Kidney capillary endothelial cell (primary cell): Measurements from ENCODE around the gene MAML2.

Experiments used
- DNase-seq: peaks from one replicate; pipeline ENCODE4 v3.0.0-alpha.2; 2018; ENCODE audit warnings: low spot score

MAML2 gene

DNA sequence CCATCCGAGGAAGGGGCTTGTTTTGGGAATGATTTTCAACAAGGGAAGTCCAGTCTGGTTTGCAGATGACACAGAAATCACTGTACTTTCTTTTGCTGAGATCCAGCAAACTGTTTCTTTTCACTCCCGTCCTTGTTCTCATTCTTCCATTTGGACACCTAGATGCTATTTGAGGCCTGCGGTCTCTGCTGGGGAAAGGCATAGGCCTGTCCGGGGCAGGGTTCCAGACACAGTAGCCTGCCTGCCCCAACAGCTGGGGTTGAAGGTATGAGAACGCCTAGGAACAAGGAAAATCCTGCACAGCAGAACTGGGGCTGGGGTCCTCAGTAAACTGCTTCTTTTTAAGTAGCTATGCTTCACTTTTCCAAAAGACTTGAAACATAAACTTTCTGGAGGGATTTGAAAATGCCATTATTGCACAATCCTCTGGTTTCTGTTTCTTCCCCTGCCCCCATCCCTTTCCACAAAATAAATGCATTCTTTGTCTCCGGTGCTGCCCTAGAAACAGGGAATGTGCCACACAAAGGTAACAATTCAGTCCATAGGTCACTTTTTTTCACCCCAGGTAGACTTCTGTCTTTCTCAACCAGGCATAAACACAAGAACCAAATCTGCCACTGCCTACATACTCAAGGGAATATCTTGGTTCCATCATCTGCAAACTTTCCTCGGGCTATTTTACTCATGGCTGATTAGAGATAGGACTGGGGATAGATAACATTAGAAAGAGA lies 244.3 kb downstream of the MAML2 start:
- no peak for DNase-seq

DNA sequence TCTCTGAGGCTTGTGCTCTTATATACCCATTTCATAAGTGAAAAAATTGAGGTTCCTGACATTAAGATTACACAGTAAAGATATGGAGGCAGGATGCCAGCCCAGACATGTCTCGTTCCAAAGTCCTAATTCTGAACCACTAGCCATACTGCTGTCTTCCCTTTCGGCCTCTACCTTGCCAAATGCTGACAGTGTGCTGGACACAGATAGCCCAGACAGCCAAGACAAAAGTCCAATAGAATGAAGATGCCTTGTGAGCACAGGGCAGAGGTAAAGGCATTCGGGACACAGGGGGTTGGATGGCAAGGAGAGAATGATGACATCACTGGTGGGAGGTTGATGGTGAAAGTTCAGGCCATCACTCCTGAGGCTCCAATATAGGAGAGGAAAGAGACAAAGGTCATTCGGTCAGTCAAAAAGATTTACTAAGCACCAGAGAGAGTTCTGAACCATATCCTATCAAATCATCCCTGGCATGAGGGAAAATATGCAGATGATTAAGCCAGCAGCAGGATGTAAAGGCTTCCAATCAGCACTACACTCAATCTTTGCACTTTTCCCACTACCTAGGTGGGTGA lies 245.1 kb downstream of the MAML2 start:
- no peak for DNase-seq

DNA sequence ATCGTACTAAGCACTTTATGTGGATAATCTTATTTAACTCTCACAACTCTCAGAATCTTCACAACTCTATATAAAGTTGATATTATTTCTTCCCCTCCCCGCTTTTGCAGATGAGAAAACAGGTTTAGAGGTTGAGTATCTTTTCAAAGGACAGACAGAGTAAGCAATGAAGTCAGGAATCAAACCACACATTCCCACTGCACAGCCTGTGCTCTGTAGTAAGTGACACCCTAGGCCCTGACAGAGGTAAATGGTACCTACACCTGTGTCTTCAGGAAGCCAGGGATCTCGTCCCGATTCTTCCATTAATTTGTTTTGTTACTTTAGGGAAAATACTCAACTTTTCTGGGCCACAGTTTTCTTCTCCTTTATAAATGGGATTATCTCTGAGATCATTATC lies 246.6 kb downstream of the MAML2 start:
- DNase-seq: no peak

DNA sequence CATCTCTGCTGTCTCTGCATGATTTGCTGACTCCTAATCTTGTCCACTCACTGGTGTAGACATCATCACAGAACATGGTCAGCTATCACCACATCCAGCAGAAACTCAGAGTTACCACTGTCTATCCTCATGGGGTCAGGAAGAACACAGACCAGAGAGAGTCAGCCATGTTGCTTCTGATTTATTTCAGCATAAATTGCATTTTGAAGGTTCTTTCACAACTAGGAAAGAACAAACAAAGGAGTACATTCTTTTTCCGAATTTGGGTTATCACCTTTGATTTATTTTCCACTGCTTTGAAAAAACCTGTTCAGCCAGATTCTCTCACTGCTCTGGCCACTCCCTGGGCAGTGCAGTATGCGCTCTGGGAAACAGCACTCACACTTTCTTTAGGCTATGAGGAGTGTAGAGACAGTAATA lies 247.1 kb downstream of the MAML2 start:
- DNase-seq: no peak

DNA sequence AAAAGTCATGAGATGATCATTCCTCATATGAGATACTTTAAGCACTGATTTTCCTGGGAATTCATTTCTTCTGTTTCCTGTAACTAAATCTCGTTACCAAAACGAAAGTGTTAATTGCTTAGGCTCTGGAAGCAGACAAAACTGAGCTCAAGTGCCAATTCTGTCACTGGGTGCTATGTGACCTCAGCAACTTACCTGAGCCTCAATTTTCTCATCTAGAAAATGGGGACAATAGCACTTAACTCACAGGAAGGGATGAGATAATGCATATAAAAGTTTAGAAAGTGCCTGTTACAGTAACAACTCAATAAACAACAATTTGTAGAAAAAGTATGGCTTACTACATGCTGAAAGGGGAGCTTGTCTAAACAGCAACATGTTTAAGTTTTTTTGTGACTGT lies 248.8 kb downstream of the MAML2 start:
- no peak for DNase-seq

DNA sequence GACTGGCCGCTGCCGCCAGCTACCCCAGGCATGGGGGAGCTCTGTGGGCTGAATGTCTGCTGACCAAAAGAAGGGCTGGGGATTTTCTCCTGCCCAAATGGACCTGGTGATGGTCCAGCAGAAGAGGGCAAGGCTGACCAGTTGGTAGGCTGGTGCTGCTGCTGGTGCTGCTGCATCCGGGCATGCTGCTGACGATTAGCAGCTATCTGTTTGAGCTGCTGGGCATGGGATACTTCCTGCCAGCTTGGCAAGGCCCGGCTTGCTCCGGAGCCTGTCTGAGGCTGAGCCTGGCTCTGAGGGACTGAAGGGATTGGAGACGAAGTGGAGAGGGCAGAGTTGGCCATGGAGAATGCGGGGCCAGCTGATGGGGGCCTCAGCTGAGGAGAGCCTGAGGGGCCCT lies 250.5 kb downstream of the MAML2 start:
- DNase-seq: no peak

DNA sequence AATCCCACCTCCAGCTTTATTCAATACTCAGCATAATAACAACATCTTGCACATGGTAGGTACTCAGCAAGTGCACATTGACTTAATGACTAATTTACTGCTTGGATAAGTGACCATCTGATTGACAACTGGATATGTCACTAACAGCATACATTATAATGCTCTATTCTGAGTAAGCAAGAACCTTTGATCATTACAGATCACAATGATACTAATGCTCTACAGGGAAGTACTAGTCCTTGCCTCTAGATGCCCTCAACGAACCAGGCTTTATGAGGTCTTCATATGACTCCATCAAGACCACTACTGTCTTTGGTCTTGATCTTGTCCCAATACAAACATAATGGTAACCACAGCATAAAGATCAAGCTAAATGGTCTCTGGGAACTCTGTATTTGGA lies 251.5 kb downstream of the MAML2 start:
- no peak for DNase-seq

DNA sequence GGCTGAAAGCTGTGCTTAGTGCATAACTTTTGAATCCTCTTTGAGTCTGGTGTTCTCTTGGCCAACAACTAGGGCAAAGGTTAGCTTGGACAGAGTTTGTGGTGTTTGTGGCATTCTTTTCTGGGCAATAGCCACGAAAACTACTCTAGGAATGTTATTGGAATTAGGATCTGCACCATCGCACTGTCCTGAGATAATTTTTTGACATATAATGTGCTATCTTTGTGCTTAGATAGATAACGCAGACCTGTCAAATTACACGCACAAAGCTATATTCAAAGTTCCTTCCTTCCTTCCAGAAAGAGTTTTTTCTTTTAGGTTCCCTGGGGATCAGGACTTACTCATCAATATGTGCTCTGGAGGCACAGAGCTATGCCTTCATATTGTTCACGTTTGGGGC lies 252.3 kb downstream of the MAML2 start:
- DNase-seq: no peak

DNA sequence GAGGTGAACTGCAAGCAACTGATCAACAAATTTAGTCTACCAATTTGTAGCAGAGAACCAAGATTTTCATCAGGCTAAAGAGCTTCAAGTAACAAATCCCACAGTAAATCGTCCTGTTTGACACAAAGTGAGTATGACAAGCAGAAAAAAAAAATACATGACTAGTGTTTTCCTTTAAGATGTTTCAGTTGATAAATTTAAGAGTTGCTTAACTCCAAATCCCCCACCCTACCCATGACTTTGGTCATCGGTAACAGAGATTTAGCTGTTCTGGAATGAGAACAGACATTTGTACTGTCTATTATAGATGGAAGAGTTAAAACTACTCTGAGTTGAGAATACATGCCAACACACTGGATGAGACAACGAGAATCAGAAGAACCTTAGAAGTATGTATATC lies 254.1 kb downstream of the MAML2 start:
- no peak for DNase-seq

DNA sequence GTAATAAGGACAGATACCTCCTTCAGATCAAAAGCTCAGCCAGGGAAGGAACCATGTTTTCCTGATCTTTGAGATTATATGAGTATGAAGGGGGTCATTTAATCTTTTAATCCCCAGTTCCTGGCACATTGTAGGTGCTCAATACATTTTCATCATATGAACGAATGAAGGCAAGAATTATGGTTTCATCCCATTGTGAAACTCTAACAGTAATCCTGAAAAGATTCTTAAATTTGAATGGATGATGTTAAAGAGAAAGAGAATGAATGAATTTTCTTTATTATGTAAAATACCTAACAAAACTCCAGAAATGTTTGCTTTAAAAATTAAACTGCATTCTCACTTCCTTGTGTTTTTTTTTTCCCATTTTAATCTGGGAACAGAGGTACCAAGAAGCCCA lies 256.9 kb downstream of the MAML2 start:
- no peak for DNase-seq

DNA sequence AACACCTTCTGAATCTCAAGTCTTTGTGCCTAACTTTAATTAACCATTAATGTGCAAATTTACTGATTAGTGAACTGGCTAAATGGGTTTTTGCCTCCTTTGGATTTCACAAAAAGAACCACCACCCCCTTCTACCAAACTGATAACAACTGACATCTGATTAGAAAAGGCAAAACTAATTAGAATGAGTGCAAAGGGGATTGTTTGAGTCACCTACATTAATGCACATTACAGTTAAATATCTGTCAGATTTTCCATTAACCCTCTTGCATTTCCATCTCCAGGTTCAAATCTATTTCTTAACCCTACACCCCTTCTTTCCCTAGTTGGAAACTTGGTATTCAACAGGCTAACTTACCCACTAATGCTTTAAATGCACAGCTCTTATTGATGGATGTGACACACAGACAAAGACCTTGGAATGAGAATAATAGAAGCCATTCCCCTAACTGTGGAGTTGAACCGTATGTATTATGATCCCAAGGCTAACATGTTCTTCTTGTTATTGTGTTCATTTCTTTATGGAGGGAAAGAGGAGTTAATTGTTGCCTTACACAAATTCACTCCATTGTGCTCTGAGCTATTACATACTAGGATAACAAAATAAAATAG lies 257.6 kb downstream of the MAML2 start:
- no peak for DNase-seq

DNA sequence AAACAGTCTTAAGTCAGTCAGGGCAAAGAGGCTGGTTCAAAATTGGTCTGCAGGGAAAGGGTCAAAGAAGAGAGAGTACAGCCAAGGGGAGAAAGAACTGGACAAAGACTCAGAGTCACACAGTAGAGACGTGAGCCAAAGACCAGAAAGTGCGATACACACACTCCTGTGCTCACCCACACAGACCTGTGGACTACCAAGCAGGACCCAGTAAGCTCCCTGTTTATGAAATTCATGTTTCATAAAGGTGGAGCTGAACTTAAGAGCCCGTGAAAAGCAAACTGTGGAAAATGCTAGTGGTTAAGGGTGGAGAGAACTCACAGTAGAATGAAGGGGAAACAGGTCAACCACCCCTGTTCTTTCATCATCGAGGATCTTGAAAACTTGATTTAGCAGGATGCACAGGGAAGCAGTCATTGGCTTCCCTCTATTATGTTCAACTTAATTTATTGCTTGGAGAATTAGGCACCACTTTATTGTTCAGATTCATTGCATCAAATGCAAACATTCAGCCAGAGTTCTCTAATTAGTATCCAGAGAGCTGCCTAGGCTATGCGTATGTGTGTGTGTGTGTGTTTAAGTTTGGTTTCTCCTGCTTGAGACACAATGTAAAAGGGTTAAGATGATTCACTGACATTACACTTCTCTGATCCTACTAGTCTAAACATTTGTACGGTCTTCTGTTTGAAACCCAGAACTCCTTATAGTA lies 258.2 kb downstream of the MAML2 start:
- DNase-seq: no peak

DNA sequence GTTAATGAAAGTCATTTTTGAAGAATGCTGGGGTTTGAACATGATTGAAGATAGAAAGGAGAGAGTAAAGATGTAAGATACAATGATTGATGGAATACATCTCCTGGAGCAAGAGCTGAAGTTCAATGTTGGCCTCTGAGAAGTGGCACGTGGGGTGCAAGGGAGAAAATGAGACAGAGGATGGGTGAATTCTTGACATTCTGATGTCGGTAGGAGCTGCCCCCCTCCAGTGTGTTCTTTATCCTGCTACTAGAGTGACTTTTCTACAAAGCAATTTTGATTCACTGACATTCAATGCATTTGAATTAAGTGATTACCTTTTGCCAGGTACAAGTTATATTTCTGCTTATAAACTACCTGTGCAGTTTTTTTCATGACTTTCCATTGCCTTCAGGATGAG lies 260.1 kb downstream of the MAML2 start:
- no peak for DNase-seq

DNA sequence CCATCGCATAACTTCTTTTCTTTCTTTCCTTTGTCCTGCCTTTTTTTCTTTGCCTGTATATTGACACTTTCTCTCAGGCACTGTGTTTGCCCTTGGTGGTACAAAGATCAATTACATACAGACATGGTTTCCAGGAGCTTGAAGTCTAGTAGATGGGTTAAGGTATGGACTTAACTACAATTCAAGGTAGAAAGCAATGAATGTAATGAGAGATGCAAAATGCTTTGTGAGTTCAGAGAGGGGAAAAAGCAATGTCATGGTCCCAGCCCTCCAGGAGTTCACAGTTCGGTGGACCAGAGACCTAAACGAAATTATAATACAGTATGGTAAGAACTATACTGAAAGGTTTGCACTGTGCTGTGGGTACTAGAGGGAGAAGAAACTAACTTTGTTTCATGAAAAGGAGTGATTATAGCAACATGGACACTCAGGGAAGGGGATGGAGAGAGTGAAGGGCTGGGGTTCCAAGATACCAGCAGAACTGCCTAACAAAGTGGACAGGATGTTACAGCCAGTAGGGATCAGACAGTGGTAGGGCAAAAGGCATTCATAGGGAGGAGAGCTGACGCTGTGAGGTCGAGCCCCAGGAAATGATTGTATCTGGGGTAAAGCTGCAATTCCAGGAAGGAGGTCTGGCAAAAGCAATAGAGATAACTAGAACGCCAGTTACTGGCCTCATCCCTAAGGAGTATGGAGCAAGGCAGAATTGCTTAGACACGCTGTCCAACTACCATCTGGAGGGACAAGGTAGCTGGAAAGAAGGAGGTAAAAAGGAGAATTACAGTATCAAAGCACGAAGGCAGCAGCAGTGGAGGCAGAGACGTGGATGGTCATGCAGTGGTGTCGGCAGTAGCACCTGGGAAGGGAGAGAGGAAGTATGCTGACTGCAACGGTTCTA lies 260.7 kb downstream of the MAML2 start:
- DNase-seq: peak; percentile 46

DNA sequence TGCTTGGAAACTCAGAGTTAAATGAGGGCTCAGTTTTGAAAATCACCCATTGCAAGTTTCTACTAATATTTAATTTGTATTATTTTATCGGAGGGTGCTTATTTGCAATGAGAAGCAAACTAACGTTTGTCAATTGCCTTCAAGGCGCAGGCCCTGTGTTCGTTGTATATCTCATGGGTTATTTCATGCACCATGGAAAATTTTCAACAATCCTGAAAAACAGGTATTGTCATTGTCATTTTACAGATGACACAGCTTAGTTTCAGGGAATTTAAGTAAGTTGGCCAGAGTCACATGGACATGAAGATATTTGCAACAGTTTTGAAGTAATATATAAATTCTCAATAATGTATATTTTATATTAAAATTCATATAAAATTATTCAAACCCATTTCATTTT lies 261.4 kb downstream of the MAML2 start:
- no peak for DNase-seq

DNA sequence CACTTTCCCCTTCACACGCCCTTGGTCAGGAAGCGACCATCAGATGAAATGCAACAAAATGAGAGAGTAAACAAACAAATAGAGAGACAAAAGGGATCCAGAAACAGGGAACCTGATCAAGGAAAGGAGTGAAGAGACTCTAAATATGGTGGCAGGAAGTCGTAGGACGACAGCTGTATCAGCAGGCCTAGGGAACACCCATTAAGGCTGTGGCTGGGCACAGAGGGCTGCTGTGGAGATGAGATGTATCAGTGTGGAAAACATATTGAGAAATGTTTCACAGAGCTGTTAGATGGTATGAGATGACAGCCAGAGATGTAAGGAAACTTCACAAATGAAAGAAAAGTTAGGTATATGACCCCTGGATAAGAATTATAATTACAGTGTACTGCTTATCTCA lies 263.3 kb downstream of the MAML2 start:
- no peak for DNase-seq

DNA sequence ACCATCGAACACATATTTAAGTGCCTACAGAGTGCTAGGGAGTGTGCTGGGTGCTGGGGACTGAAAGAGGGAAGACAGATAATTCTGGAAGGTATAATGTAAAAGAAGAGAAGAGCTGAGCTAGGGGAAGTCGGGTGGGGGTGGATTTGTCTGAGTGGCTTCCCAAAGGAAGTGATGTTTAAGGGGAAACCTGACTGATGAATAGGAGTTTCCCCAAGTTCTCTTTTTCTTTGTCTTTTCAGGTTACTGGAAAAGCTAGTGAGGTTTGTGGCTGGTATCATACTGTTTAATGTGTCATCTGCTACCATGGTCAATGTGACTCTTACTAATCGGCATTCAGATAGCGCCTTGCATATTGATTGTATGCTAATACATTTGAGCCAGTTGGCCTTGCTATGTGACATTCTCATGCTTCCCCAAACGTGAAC lies 267.4 kb downstream of the MAML2 start:
- DNase-seq: peak; percentile 73

DNA sequence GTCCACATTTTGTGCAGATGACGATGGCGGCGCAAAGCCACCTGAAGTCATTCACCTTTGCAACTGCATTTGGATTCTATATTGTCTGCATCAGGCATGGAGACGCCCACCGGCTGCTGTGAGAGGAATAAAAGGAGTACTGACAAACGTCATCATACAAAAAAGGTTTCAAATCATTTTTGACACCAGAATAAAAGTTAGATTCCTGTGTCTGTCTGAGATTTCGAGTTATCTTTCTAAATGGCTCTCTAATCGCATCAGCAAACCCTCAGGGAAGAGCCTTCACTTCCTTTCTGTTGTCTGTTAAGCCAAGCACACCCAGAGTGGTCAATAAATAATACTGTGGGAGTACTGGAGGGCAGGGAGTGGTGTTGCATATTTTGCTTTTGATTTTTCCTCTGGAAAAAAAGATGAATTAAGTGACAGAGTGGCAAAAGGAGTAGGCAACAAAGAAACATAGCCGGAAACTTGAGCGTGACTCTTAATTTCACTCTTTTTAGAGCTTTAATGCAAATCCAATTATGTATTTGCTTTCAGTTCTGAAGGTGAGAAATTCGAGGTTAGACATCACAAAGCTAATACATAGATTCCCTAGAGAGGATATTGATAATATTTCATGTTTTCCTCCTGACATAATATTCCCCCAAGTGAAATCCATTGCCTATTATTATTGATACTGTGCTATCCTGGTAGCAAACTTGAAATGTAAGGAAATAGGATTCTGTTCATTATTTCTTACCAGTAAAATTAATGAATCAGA lies 268.3 kb downstream of the MAML2 start:
- no peak for DNase-seq

DNA sequence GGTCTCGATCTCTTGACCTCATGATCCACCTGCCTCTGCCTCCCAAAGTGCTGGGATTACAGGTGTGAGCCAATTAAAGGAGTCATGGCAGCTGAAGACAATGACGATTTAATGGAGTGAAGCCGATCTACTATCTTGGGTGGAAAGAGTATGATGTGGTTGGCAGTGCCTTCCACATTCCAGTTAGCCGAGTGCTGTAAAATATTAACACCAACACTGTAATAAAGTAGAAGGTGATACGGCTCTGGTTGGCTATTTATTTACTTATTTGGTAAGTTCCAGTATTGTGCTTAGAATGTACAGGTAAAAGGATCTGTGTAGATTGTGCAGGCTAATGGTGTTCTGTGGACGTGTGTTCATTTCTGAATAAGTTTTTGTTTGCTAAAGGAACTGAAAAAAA lies 269.5 kb downstream of the MAML2 start:
- DNase-seq: no peak

DNA sequence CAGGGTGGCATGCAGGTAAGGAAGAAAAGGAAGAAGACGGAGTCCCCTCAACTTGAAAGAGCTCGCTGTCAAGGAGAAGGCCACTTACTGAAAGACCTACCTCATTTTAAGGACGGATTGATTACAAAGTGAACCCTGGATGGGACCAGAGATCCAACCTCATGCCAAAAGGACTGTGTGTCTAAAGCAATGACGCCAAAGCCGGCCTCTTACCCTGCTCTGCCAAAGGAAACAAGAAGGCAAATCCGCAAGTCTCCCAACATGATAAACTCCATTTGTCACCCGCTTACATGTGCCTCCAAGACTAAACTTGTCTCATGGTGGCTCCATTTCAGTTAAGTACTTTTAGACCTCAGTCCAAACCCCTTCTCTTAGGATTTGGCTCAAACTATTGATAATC lies 270.4 kb downstream of the MAML2 start:
- DNase-seq: no peak

DNA sequence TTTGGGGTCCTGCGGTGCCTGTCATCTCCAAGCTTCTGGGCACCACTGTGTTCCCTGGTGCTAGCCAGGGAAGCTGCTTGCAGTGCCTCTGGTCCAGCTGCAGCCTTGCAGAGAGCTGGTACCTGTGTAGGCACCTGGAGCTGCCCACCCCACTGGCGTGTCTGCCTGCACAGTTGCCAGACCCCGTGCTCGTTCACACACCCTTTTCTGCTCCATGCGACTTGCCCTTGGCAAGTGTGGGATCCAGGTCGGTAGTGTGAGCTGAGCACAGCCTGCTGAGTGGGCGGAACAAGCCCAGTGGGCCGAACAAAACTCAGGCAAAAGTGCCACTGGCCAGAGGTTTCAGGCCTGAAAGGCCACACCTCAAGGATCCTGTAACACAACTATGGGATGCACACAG lies 272.5 kb downstream of the MAML2 start:
- no peak for DNase-seq
